Ascending aorta (tissue), 2 donors: Measurements from ENCODE around the gene RGS9. TPM values are rescaled to one million over a fixed set of nuclear protein-coding genes. Genes with fewer than 3 reads are reported as not detected.

Experiments
- DNase-seq, 2 donors: peaks; one replicate each; pipeline ENCODE4 v3.0.0-alpha.2; 2019; ENCODE audit warnings: low spot score in 2 of 2
- H3K27ac ChIP-seq, 2 donors: fragments of 200-600 bp; sonication (generic); one replicate each; pipeline ENCODE4 v1.5.1; 2016 to 2017; ENCODE audit warnings: mild to moderate bottlenecking in 1 of 2
- H3K27me3 ChIP-seq: fragments of 200-600 bp; sonication (generic); one replicate; pipeline ENCODE4 v1.5.1; 2017
- H3K36me3 ChIP-seq, 2 donors: fragments of 200-600 bp; sonication (generic); one replicate each; pipeline ENCODE4 v1.5.1; 2016
- H3K4me1 ChIP-seq, 2 donors: fragments of 200-600 bp; sonication (generic); one replicate each; pipeline ENCODE4 v1.5.1; 2016 to 2017; ENCODE audit warnings: mild to moderate bottlenecking in 1 of 2
- H3K4me3 ChIP-seq, 2 donors: fragments of 200-600 bp; sonication (generic); one replicate each; pipeline ENCODE4 v1.5.1; 2016 to 2017; ENCODE audit warnings: mild to moderate bottlenecking in 1 of 2
- H3K9me3 ChIP-seq, 2 donors: fragments of 200-600 bp; sonication (generic); one replicate each; pipeline ENCODE4 v1.5.1; 2016
- intact Hi-C: fragments of 100-400 bp; cut with DNase I; formaldehyde crosslinking; loops from one replicate; pipeline ENCODE4 v1.15.1; 2023
- total RNA-seq: library from RNA; depleted of rRNA; stranded (reverse); fragments of >200 nt; gene quantifications from one replicate; pipeline ENCODE4 v1.1.0, GENCODE V29; 2016
- TF ChIP-seq, protein P1 (sequence below), 3 experiments: fragments of 200-600 bp in 2 of 3; fragments of 450-650 bp in 1 of 3; sonication (generic) in 2 of 3; IDR thresholded peaks; one replicate each; pipeline ENCODE4 v1.5.1; 2016 to 2019; ENCODE audit warnings: antibody characterized with exemption in 3 of 3, mild to moderate bottlenecking in 1 of 3, moderate library complexity in 1 of 3

Gene RGS9
- total RNA-seq, 1 donor from 2014 or later, result 0.21 TPM

DNA sequence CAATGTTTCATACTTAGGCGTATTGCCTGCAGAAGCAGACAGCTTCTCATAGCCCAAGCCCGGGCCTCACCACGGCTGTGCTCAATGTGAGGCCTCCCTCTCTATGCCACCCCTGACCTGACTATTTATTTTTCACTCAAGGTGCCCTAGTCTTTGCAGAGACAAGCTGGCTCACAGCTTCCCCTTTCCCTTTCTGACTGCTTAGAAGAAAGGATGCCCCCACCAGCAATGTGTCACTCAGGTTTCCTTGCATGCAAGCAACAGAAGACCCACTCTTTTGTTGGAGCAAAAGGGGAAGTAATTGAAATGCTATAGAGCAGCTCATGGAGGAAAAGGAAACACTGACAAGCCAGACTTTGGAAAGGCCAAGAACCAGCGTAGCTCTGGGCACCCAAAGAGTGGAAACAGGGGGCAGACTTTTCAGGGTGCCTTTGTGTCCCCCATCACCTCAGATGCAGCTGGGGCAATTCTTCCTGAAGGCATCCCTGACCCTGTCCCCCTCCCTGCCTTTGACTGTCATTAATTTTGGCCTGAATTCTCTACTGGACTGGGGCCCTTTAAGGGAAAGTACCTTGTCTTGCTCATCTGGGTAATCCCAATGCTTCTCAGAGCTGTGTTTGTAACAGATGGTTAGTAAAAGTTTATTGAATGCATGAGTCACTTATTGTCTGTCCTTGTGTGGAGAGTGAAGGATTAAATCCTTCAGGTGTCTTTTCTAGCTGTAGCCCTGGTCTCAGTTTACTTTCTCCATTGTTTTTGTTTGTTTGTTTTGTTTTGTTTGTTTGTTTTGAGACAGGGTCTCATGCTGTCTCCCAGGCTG, 17.8 kb downstream of the RGS9 start:
- intact Hi-C loops, result no loop called here
- Histone ChIP-seq H3K36me3 (no peaks in the 10 kb centered on the region), H3K4me3 (no peak overlapping the region), H3K27ac (no peak overlapping the region), H3K4me1 (no peaks in the 10 kb centered on the region), H3K9me3 (no peaks in the 10 kb centered on the region), H3K27me3 (no peaks in the 10 kb centered on the region)
- TF ChIP-seq, protein P1, sequence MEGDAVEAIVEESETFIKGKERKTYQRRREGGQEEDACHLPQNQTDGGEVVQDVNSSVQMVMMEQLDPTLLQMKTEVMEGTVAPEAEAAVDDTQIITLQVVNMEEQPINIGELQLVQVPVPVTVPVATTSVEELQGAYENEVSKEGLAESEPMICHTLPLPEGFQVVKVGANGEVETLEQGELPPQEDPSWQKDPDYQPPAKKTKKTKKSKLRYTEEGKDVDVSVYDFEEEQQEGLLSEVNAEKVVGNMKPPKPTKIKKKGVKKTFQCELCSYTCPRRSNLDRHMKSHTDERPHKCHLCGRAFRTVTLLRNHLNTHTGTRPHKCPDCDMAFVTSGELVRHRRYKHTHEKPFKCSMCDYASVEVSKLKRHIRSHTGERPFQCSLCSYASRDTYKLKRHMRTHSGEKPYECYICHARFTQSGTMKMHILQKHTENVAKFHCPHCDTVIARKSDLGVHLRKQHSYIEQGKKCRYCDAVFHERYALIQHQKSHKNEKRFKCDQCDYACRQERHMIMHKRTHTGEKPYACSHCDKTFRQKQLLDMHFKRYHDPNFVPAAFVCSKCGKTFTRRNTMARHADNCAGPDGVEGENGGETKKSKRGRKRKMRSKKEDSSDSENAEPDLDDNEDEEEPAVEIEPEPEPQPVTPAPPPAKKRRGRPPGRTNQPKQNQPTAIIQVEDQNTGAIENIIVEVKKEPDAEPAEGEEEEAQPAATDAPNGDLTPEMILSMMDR (IDR thresholded peaks at IDR 0.05), result no peak
- DNase-seq, result no peak

DNA sequence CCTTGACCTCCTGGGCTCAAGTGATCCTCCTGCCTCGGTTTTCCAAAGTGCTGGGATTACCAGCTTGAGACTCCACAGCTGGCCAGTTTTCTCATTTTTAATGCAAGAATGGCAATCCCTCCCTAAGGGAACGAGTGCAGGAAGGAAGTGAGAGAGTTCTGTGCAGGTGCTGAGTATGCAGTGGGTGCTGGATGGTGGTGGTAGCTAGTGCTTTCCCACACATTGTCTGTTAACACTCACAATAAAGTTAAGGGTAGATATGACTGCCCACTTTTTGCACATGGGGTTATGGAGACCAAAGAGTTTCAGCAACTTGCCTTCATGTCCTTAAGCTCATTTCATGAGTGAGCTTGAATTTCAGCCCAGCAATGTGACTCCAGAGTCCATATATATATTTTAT, 18.5 kb downstream of the RGS9 start:
- no peak overlapping the region for H3K4me3 ChIP-seq
- no peaks in the 10 kb centered on the region for H3K4me1 ChIP-seq
- TF ChIP-seq, protein P1 (IDR thresholded peaks at IDR 0.05), result no peak
- DNase-seq, result no peak
- H3K36me3 ChIP-seq, result no peaks in the 10 kb centered on the region
- H3K27ac ChIP-seq, result no peak overlapping the region
- intact Hi-C loops, result no loop called here
- no peaks in the 10 kb centered on the region for H3K9me3 ChIP-seq
- H3K27me3 ChIP-seq, result no peaks in the 10 kb centered on the region

DNA sequence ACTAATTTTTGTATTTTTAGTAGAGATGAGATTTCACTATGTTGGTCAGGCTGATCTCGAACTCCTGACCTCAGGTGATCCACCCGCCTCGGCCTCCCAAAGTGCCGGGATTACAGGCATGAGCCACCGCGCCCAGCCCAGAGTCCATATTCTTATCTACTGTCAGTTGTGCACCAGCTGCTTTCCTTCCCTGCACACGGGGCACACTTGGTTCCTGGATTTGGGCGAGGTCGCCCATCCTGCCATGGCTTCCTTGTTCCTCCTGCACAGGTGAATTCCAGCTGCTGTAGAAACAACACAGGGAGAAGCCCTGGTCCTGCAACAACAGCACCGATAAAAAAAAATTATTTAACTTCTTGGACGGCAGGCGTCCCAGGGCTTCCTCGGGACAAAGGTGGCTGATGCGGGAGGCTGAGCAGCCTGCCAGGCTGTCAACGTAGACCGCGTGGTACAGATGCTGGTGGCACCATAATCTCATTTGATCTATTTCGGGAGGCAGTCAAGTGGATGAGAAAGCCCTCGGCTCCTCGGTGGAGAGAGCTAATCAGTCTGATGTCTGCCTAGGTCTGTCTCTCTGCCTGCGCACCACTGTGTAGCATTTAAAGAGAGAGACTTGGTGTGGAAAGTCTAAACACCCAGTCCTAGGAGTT, 19.1 kb downstream of the RGS9 start:
- no peak for DNase-seq
- no peak overlapping the region for H3K4me3 ChIP-seq
- no peaks in the 10 kb centered on the region for H3K27me3 ChIP-seq
- no peak overlapping the region for H3K27ac ChIP-seq
- H3K9me3 ChIP-seq, result no peaks in the 10 kb centered on the region
- H3K4me1 ChIP-seq, result no peaks in the 10 kb centered on the region
- intact Hi-C loops, result no loop called here
- no peaks in the 10 kb centered on the region for H3K36me3 ChIP-seq
- TF ChIP-seq, protein P1 (IDR thresholded peaks at IDR 0.05), result no peak

DNA sequence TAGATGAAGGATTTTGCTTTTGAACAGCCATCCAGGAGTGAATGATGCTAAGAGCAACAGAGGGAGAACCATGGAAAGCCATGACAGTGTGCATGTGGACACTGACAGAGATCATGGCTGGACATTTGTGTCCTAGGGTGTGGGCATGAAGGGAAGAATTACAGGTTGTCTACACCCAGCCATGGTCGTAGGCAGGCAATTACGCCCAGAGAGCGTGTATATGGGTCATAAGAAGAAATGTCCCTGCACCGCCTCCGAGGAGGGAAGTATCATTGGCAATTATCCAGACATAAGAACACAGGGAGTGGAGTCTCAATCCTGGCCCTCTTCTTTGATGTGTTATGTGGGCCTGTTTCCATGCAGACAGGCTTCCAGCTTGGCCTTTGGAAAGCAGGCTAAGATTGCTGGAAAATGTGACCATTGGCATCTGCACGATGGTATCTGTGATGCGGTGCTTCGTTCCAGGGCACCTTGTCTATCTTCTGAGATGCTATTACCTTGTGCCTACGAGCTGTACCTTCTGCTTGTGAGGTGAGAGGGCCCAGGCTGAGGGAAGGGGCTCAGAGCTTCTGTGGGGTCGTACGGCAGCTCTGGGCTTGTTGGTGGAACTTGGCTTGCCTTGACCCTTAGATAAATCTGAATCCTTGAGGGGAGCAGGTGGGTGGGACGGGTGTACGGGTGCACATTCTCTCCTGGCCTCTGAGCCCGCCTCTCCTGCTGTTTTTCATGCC, 19.8 kb downstream of the RGS9 start:
- H3K27ac ChIP-seq, result no peak overlapping the region
- no peaks in the 10 kb centered on the region for H3K27me3 ChIP-seq
- no peak for DNase-seq
- intact Hi-C loops, result no loop called here
- no peaks in the 10 kb centered on the region for H3K36me3 ChIP-seq
- H3K4me3 ChIP-seq, result no peak overlapping the region
- no peaks in the 10 kb centered on the region for H3K9me3 ChIP-seq
- no peaks in the 10 kb centered on the region for H3K4me1 ChIP-seq
- TF ChIP-seq, protein P1 (IDR thresholded peaks at IDR 0.05), result no peak

DNA sequence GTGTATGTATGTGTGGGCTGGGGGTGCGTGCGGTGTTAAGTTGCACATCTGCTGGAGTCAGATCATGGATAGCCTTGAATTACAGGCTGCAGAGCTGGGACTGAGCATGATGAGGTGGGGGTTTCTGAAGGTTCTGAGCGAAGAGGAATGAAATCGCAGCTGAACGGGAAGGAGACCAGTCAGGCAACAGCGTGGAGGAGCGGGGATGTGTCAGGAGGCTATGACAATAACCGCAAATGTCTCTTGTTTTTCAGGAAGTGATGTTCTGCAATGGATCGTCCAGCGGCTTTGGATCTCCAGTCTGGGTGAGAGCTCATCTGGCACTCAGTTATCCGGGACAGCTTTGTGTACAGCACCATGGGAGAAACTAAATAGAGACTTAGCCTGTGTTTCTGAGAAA, 20.9 kb downstream of the RGS9 start:
- no peak for DNase-seq
- intact Hi-C loops, result no loop called here
- no peaks in the 10 kb centered on the region for H3K9me3 ChIP-seq
- no peaks in the 10 kb centered on the region for H3K27me3 ChIP-seq
- H3K27ac ChIP-seq, result no peak overlapping the region
- H3K4me3 ChIP-seq, result no peak overlapping the region
- TF ChIP-seq, protein P1 (IDR thresholded peaks at IDR 0.05), result no peak
- no peaks in the 10 kb centered on the region for H3K36me3 ChIP-seq
- no peaks in the 10 kb centered on the region for H3K4me1 ChIP-seq
